NCI-H1694 (cell line): ENCODE results near the gene LY6G6C.
"Not testable (repeated sequence)": the region's sequence is repeated elsewhere in the genome, so short reads cannot be mapped to it uniquely, and the experiment has no call there.

Source experiments
- DNase-seq: peaks from one replicate; lab custom pipeline; 2025; lab: John Stamatoyannopoulos, UW

Gene LY6G6C

GRCh38 chr6:31727034-31727716 is 5.6 kb upstream of the LY6G6C start:
- no peak for DNase-seq

GRCh38 chr6:31725502-31726350 is 4.2 kb upstream of the LY6G6C start:
- DNase-seq: no peak

- no peak for DNase-seq
These were observed 2.6 kb upstream of the LY6G6C start for GRCh38 chr6:31723980-31724691.

- no peak for DNase-seq
These were observed 1.9 kb upstream of the LY6G6C start, which contains the start of gene MPIG6B for GRCh38 chr6:31723245-31723979. Gene MPIG6B (plus strand): TSS chr6:31723373. CDS start chr6:31723384, 11 bp downstream.

- DNase-seq: no peak
These were observed 627 bp upstream of the LY6G6C start for GRCh38 chr6:31722173-31722572.

- DNase-seq: no peak
These were observed 1.3 kb downstream of the LY6G6C start for GRCh38 chr6:31720196-31720770.

GRCh38 chr6:31719001-31719400 is 2.5 kb downstream of the LY6G6C start:
- DNase-seq: no peak

GRCh38 chr6:31718265-31718664 is 3.3 kb downstream of the LY6G6C start:
- no peak for DNase-seq

- DNase-seq: no peak
These were observed 3.9 kb downstream of the LY6G6C start for GRCh38 chr6:31717499-31718222.

- no peak for DNase-seq
These were observed 6.3 kb downstream of the LY6G6C start, which contains the start of gene LY6G6D for GRCh38 chr6:31715022-31715958. Gene LY6G6D (plus strand): TSS chr6:31715348. CDS start chr6:31715356, 8 bp downstream.

GRCh38 chr6:31713991-31714684 is 7.4 kb downstream of the LY6G6C start:
- no peak for DNase-seq

GRCh38 chr6:31713465-31713864 is 8.1 kb downstream of the LY6G6C start:
- no peak for DNase-seq

GRCh38 chr6:31712296-31712695 is 9.2 kb downstream of the LY6G6C start:
- DNase-seq: no peak

GRCh38 chr6:31711233-31711632 is 10.3 kb downstream of the LY6G6C start:
- DNase-seq: no peak

- DNase-seq: no peak
These were observed 10.9 kb downstream of the LY6G6C start for GRCh38 chr6:31710523-31711219.

GRCh38 chr6:31709157-31709556 is 12.4 kb downstream of the LY6G6C start:
- DNase-seq: not testable (repeated sequence)

- no peak for DNase-seq
These were observed 13.3 kb downstream of the LY6G6C start for GRCh38 chr6:31708224-31708623.

GRCh38 chr6:31707701-31708100 is 13.8 kb downstream of the LY6G6C start:
- no peak for DNase-seq
